SU-DHL-6 (cell line): ENCODE results near the gene ATP6V0E2.

Source experiments
- H2AFZ ChIP-seq: fragments of 200-600 bp; sonication (generic); 2 replicates; pipeline ENCODE4 v1.6.1; 2014; ENCODE audit warnings: low read depth, mild to moderate bottlenecking, moderate library complexity, mixed read lengths, antibody characterized with exemption, low read length; ENCODE audit not compliant: severe bottlenecking
- H3F3A ChIP-seq: fragments of 200-600 bp; shearing (Covaris generic); 2 replicates; pipeline ENCODE4 v1.6.0; 2016; ENCODE audit warnings: antibody characterized with exemption, mild to moderate bottlenecking; ENCODE audit not compliant: insufficient read depth
- H3K27ac ChIP-seq: fragments of 200-600 bp; sonication (generic); 2 replicates; pipeline ENCODE4 v1.5.1; 2016; ENCODE audit warnings: low read depth, mild to moderate bottlenecking, low read length, moderate library complexity, mixed read lengths
- H3K27me3 ChIP-seq: fragments of 200-600 bp; sonication (generic), shearing (Covaris generic); 2 replicates; pipeline ENCODE4 v1.6.0; 2014; ENCODE audit warnings: mild to moderate bottlenecking, low read length
- H3K36me3 ChIP-seq: fragments of 200-600 bp; sonication (generic); 2 replicates; pipeline ENCODE4 v1.6.1; 2014; ENCODE audit warnings: mild to moderate bottlenecking, low read length, mixed read lengths
- H3K4me2 ChIP-seq: fragments of 300-600, 200-600 bp; shearing (Covaris generic), sonication (generic); 2 replicates; pipeline ENCODE4 v1.6.0; 2014; ENCODE audit warnings: low read length, low read depth, mild to moderate bottlenecking; ENCODE audit not compliant: poor library complexity, severe bottlenecking
- H3K4me3 ChIP-seq: fragments of 200-600 bp; sonication (generic); 2 replicates; pipeline ENCODE4 v1.5.1; 2014; ENCODE audit warnings: antibody characterized with exemption, low read length, mild to moderate bottlenecking, mixed read lengths; ENCODE audit not compliant: insufficient read depth, poor library complexity, severe bottlenecking
- H3K79me2 ChIP-seq: fragments of 200-600 bp; sonication (generic); 2 replicates; pipeline ENCODE4 v1.6.1; 2014; ENCODE audit warnings: mild to moderate bottlenecking, low read length, moderate library complexity; ENCODE audit not compliant: insufficient read depth
- H3K9ac ChIP-seq: fragments of 200-600 bp; sonication (generic); 2 replicates; pipeline ENCODE4 v1.7.0; 2014; ENCODE audit warnings: mild to moderate bottlenecking, low read length
- H3K9me2 ChIP-seq: fragments of 200-600 bp; sonication (generic); replicated peaks from 2 replicates; pipeline ENCODE4 v1.6.1; 2014; ENCODE audit warnings: low read length; ENCODE audit not compliant: insufficient read depth
- H3K9me3 ChIP-seq: fragments of 200-600 bp; sonication (generic); 2 replicates; pipeline ENCODE4 v1.6.1; 2014; ENCODE audit warnings: low read length, mixed read lengths; ENCODE audit not compliant: insufficient read depth
- H4K20me1 ChIP-seq: fragments of 200-600 bp; sonication (generic); 2 replicates; pipeline ENCODE4 v1.6.1; 2014; ENCODE audit warnings: low read depth, mild to moderate bottlenecking, antibody characterized with exemption, low read length, moderate library complexity, mixed read lengths
- CTCF ChIP-seq: fragments of 200-600 bp; sonication (generic); IDR thresholded peaks from one replicate; pipeline ENCODE4 v1.5.1; 2017; ENCODE audit warnings: antibody characterized with exemption, mild to moderate bottlenecking, low read length, moderate library complexity; ENCODE audit not compliant: insufficient read depth, poor library complexity, severe bottlenecking
- EZH2phosphoT487 ChIP-seq: fragments of 200-600 bp; sonication (generic), shearing (Covaris generic); conservative IDR thresholded peaks from 2 replicates; pipeline ENCODE4 v1.6.1; 2018; ENCODE audit warnings: mild to moderate bottlenecking, antibody characterized with exemption, low read length, moderate library complexity, mixed read lengths

Gene ATP6V0E2

GRCh38 chr7:149860821-149861727, 12.7 kb upstream of the ATP6V0E2 start:
- H3K27me3 ChIP-seq = no peaks in the 10 kb centered on the region
- H3K27ac ChIP-seq = no peak overlapping the region
- H3K9me2 ChIP-seq = no peaks in the 10 kb centered on the region
- no peaks in the 10 kb centered on the region for H3F3A ChIP-seq
- H4K20me1 ChIP-seq = no peaks in the 10 kb centered on the region
- H3K9ac ChIP-seq = no peak overlapping the region
- H3K9me3 ChIP-seq = no peaks in the 10 kb centered on the region
- H3K4me3 ChIP-seq = no peak overlapping the region
- TF ChIP-seq CTCF = peak; percentile 45
- no peak for TF ChIP-seq EZH2phosphoT487
- no peaks in the 10 kb centered on the region for H3K79me2 ChIP-seq
- H2AFZ ChIP-seq = no peak overlapping the region
- no peak overlapping the region for H3K4me2 ChIP-seq
- no peaks in the 10 kb centered on the region for H3K36me3 ChIP-seq

- Histone ChIP-seq H3K9me3 (no peaks in the 10 kb centered on the region), H3K4me2 (no peak overlapping the region), H3K9me2 (no peaks in the 10 kb centered on the region), H4K20me1 (no peaks in the 10 kb centered on the region), H3K79me2 (no peaks in the 10 kb centered on the region), H3K27me3 (no peaks in the 10 kb centered on the region), H3K27ac (no peak overlapping the region), H2AFZ (no peak overlapping the region), H3K4me3 (no peak overlapping the region), H3K36me3 (no peaks in the 10 kb centered on the region), H3K9ac (no peak overlapping the region), H3F3A (no peaks in the 10 kb centered on the region)
- TF ChIP-seq EZH2phosphoT487 (no peak), CTCF (no peak)
Observed at GRCh38 chr7:149861728-149862045, 12.1 kb upstream of the ATP6V0E2 start.

- Histone ChIP-seq H3K27ac (no peak overlapping the region), H3F3A (no peaks in the 10 kb centered on the region), H3K9ac (no peak overlapping the region), H4K20me1 (no peaks in the 10 kb centered on the region), H2AFZ (no peak overlapping the region), H3K27me3 (no peaks in the 10 kb centered on the region), H3K36me3 (no peaks in the 10 kb centered on the region), H3K9me3 (no peaks in the 10 kb centered on the region), H3K4me3 (no peak overlapping the region), H3K4me2 (no peak overlapping the region), H3K79me2 (no peaks in the 10 kb centered on the region), H3K9me2 (no peaks in the 10 kb centered on the region)
- TF ChIP-seq EZH2phosphoT487 (no peak), CTCF (no peak)
Observed at GRCh38 chr7:149862156-149862555, 11.6 kb upstream of the ATP6V0E2 start.
